Stimulated activated naive B cell treated with anti-CD40 and anti-IgM and Interleukin-4, amounts not matched to agents 10 μg/mL and 1 μg/mL and 100 μg/mL, for 72 hours (primary cell): ENCODE measurements around the gene ARVCF.
"Not testable (repeated sequence)": the region's sequence is repeated elsewhere in the genome, so short reads cannot be mapped to it uniquely, and the experiment has no call there.

Experiments
- ATAC-seq, 2 donors: fragments of 150-1000 bp; cut with Tn5 transposase; replicated peaks; 2 replicates each; pipeline ENCODE4 v1.10.0; 2021; ENCODE audit warnings: moderate library complexity in 1 of 2
- DNase-seq: peaks from one replicate; pipeline ENCODE4 v3.0.0; 2021
- H3K27ac Mint-ChIP-seq: one replicate; pipeline ENCODE4 v1.8.0; 2022; ENCODE audit warnings: mild to moderate bottlenecking, mixed read lengths
- H3K27me3 Mint-ChIP-seq, 2 donors: one replicate each; pipeline ENCODE4 v1.8.0; 2022; ENCODE audit warnings: mixed read lengths in 2 of 2
- H3K36me3 Mint-ChIP-seq, 2 donors: one replicate each; pipeline ENCODE4 v1.8.0; 2022; ENCODE audit warnings: mixed read lengths in 2 of 2, mild to moderate bottlenecking in 1 of 2
- H3K4me1 Mint-ChIP-seq, 2 donors: one replicate each; pipeline ENCODE4 v1.8.0; 2022; ENCODE audit warnings: mixed read lengths in 2 of 2, mild to moderate bottlenecking in 1 of 2
- H3K4me3 Mint-ChIP-seq, 2 donors: one replicate each; pipeline ENCODE4 v1.8.0; 2022; ENCODE audit warnings: mild to moderate bottlenecking in 2 of 2, mixed read lengths in 2 of 2, moderate library complexity in 1 of 2
- H3K9me3 Mint-ChIP-seq, 2 donors: one replicate each; pipeline ENCODE4 v1.8.0; 2022; ENCODE audit warnings: mixed read lengths in 2 of 2, mild to moderate bottlenecking in 1 of 2

ARVCF gene

DNA sequence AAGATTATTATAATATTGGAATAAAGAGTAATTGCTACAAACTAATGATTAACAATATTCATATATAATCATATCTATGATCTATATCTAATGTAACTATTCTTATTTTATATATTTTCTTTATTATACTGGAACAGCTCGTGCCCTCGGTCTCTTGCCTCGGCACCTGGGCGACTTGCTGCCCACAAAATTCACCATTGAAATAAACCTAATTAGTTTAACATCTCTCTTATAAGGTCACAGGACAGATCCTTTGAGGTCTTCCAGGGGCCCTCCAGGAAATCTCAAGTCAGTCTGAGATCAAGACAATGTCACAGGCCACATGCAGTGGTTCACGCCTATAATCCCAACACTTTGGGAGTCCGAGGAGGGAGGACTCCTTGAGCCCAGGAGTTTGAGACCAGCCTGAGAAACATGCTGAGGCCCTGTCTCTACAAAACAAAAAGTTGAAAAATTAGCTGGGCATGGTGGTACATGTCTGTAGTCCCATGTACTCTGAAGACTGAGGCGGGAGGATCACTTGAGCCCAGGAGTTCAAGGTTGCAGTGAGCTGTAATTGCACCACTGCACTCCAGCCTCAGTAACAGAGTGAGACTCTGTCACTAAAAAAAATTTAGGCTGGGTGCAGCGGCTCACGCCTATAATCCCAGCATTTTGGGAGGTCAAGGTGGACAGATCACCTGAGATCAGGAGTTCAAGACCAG, 68.4 kb downstream of the ARVCF start:
- no peaks in the 10 kb centered on the region for H3K9me3 Mint-ChIP-seq
- H3K36me3 Mint-ChIP-seq = peaks cover 18 to 30% of the 10 kb centered on the region in 2 donors
- peaks cover 22 to 28% of the 10 kb centered on the region in 2 donors for H3K4me1 Mint-ChIP-seq
- H3K27ac Mint-ChIP-seq = peak overlapping the region; percentile 37
- H3K4me3 Mint-ChIP-seq = no peak overlapping the region
- ATAC-seq (no peak), DNase-seq (no peak)
- no peaks in the 10 kb centered on the region for H3K27me3 Mint-ChIP-seq

GRCh38 chr22:19943082-19944026, 73.3 kb downstream of the ARVCF start:
- H3K9me3 Mint-ChIP-seq = no peaks in the 10 kb centered on the region
- no peaks in the 10 kb centered on the region for H3K27me3 Mint-ChIP-seq
- H3K27ac Mint-ChIP-seq = peak overlapping the region; percentile 98
- no peak for ATAC-seq
- DNase-seq = no peak
- H3K4me1 Mint-ChIP-seq = peaks cover 29 to 56% of the 10 kb centered on the region in 2 donors
- peak overlapping the region; percentile 97 to 98 for H3K4me3 Mint-ChIP-seq
- H3K36me3 Mint-ChIP-seq = peaks cover 14 to 27% of the 10 kb centered on the region in 2 donors

GRCh38 chr22:19942157-19943081, 74.2 kb downstream of the ARVCF start:
- Mint-ChIP-seq H3K27ac (peak overlapping the region; percentile 98), H3K4me3 (peak overlapping the region; percentile 97 to 98), H3K27me3 (no peaks in the 10 kb centered on the region), H3K36me3 (peaks cover 21 to 34% of the 10 kb centered on the region in 2 donors), H3K4me1 (peaks cover 27 to 54% of the 10 kb centered on the region in 2 donors), H3K9me3 (no peaks in the 10 kb centered on the region)
- ATAC-seq = peak; percentile 61 to 64
- peak; percentile 32 for DNase-seq

DNA sequence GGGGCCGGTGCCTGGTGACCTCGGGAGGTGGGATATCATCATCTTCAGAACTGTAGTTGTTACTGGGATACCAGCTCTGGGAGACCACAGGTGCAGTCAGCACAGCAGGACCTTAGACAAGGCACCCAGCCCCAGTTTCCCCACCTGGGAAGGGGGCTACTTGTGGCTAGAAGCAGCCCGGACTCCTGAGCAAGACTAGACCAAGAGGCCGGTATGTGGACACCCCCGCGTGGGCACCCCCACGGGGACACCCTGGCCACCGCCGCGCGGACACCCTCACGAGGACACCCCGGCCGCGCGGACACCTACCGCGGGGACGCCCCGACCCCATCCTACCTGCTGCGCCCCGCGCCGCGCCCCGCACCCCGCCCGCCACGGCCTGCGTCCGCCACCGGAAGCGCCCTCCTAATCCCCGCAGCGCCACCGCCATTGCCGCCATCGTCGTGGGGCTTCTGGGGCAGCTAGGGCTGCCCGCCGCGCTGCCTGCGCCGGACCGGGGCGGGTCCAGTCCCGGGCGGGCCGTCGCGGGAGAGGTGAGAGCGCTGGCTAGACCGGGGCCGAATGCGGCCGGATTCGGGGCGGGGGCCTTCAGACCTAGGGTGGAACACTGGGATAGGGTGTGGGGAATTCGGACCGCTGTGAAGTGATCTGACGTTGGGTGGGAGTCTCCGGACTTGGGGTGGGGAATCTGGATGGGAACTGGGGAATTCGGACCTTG, 75.1 kb downstream of the ARVCF start, which contains the start of the genes COMT and TXNRD2:
Gene COMT (plus strand): TSS at position 408 of the 718 bp plus-strand sequence. CDS start 20,755 bp downstream, outside the sequence.
Gene TXNRD2 (minus strand): TSS at position 454 of the 718 bp plus-strand sequence. CDS start 15 bp downstream, at position 439.
- peaks cover 25 to 38% of the 10 kb centered on the region in 2 donors for H3K36me3 Mint-ChIP-seq
- ATAC-seq = peak; percentile 89 to 91
- H3K9me3 Mint-ChIP-seq = peaks cover 5 to 6% of the 10 kb centered on the region in 2 donors
- no peaks in the 10 kb centered on the region for H3K27me3 Mint-ChIP-seq
- peak within 1 kb of the TSS; percentile 98 for H3K27ac Mint-ChIP-seq
- H3K4me3 Mint-ChIP-seq = peak within 1 kb of the TSS; percentile 97 to 98
- peaks cover 20 to 48% of the 10 kb centered on the region in 2 donors for H3K4me1 Mint-ChIP-seq
- DNase-seq = peak; percentile 47

- DNase-seq (no peak), ATAC-seq (no peak)
- Mint-ChIP-seq H3K4me3 (peak overlapping the region; percentile 97 to 98), H3K9me3 (peaks cover 11% of the 10 kb centered on the region in 2 donors), H3K27me3 (no peaks in the 10 kb centered on the region), H3K4me1 (peaks cover 20 to 48% of the 10 kb centered on the region in 2 donors), H3K36me3 (peaks cover 32 to 46% of the 10 kb centered on the region in 2 donors), H3K27ac (peak overlapping the region; percentile 98)
These were observed 75.9 kb downstream of the ARVCF start for GRCh38 chr22:19940536-19941364.

DNA sequence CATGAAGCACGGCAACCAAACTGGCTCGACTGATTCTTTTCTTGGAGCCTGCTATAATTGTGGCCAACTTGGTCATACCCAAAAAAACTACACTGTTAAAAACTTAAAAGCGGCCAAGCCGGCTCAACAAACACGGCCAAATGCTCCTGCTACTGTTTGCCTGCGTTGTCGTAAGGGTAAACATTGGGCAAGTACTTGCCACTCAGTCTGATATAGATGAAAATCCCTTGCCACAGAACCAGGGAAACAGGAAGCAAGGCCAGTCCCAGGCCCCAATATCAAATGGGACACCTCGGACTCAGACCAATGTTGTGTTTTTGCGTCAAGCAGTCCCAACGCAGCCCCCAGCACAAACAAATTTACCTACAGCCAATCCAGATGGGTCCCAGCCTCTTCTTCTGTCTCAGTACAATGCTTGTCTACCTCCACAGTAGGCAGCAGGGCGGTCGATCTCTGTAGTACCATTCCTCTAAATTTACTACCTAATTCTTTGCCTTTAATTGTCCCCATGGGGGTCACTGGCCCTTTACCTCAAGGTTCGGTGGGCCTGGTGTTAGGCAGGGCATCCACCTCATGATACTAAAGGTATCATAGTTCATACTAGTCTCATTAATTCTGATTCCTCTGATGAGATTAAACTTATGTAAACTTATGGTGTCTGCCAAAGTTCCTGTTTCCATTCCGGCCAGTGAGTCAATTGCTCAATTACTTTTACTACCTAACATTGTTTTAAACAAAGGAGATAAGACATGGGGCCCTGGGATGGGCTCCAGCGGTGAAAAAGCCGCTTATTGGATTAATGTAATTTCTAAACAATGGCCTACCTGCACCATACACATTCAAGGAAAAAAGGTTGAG, 78.8 kb downstream of the ARVCF start:
- no peak overlapping the region for H3K4me3 Mint-ChIP-seq
- H3K4me1 Mint-ChIP-seq = peaks cover 13 to 35% of the 10 kb centered on the region in 2 donors
- peaks cover 15 to 16% of the 10 kb centered on the region in 2 donors for H3K9me3 Mint-ChIP-seq
- DNase-seq = no peak
- H3K27me3 Mint-ChIP-seq = no peaks in the 10 kb centered on the region
- H3K27ac Mint-ChIP-seq = no peak overlapping the region
- ATAC-seq = no peak
- H3K36me3 Mint-ChIP-seq = peaks cover 34 to 45% of the 10 kb centered on the region in 2 donors

- ATAC-seq = no peak
- H3K4me3 Mint-ChIP-seq = no peak overlapping the region
- DNase-seq = no peak
- H3K27ac Mint-ChIP-seq = no peak overlapping the region
- H3K27me3 Mint-ChIP-seq = no peaks in the 10 kb centered on the region
- peaks cover 15 to 16% of the 10 kb centered on the region in 2 donors for H3K9me3 Mint-ChIP-seq
- H3K36me3 Mint-ChIP-seq = peaks cover 28 to 35% of the 10 kb centered on the region in 2 donors
- H3K4me1 Mint-ChIP-seq = peaks cover 11 to 26% of the 10 kb centered on the region in 2 donors
These were observed 80.1 kb downstream of the ARVCF start for GRCh38 chr22:19936513-19936912.

- DNase-seq, H3K27me3 Mint-ChIP-seq, H3K27ac Mint-ChIP-seq, H3K4me3 Mint-ChIP-seq, ATAC-seq: not testable (repeated sequence)
- H3K9me3 Mint-ChIP-seq = peaks cover 15 to 16% of the 10 kb centered on the region in 2 donors
- H3K4me1 Mint-ChIP-seq = peaks cover 5 to 14% of the 10 kb centered on the region in 2 donors
- peaks cover 28 to 35% of the 10 kb centered on the region in 2 donors for H3K36me3 Mint-ChIP-seq
These were observed 81.4 kb downstream of the ARVCF start for GRCh38 chr22:19935123-19935718.

GRCh38 chr22:19933341-19934241, 83.0 kb downstream of the ARVCF start:
- H3K27ac Mint-ChIP-seq = no peak overlapping the region
- peaks cover 4 to 5% of the 10 kb centered on the region in 2 donors for H3K4me1 Mint-ChIP-seq
- ATAC-seq (no peak), DNase-seq (no peak)
- H3K36me3 Mint-ChIP-seq = peaks cover 28 to 37% of the 10 kb centered on the region in 2 donors
- H3K9me3 Mint-ChIP-seq = peaks cover 15 to 16% of the 10 kb centered on the region in 2 donors
- no peak overlapping the region for H3K4me3 Mint-ChIP-seq
- H3K27me3 Mint-ChIP-seq = no peaks in the 10 kb centered on the region

GRCh38 chr22:19932367-19933206, 84.0 kb downstream of the ARVCF start:
- ATAC-seq = no peak
- Mint-ChIP-seq H3K9me3 (peaks cover 15 to 16% of the 10 kb centered on the region in 2 donors), H3K4me1 (peaks cover 4 to 7% of the 10 kb centered on the region in 2 donors), H3K27me3 (no peaks in the 10 kb centered on the region), H3K27ac (no peak overlapping the region), H3K36me3 (peaks cover 21 to 34% of the 10 kb centered on the region in 2 donors), H3K4me3 (no peak overlapping the region)
- DNase-seq = no peak
